GM12878 (cell line): ENCODE data around the gene METRNL. TPM values are rescaled to one million over a fixed set of nuclear protein-coding genes. Genes with fewer than 3 reads are reported as not detected.

ENCODE experiments used
- ATAC-seq: fragments of 200-7000 bp; cut with Tn5 transposase; 3 replicates; pipeline ENCODE4 v1.9.1; 2020; ENCODE audit warnings: mild to moderate bottlenecking, moderate library complexity
- BruUV-seq: library from RNA; stranded (reverse); fragments of 400-500 nt; replicated peaks from 2 replicates; lab custom pipeline; 2021; lab: Mats Ljungman, UMichigan
- CTCF ChIA-PET: fragments of 300-600 bp; sonication (Branson Sonifier 250); formaldehyde crosslinking; extraction: SDS; loops from one replicate; lab custom pipeline; 2021; ENCODE audit warnings: inconsistent platforms; lab: Yijun Ruan, JAX
- POLR2A ChIA-PET: fragments of 350-600 bp; formaldehyde crosslinking; extraction: SDS; loops from one replicate; lab custom pipeline; 2021; ENCODE audit warnings: inconsistent platforms; lab: Charles Lee
- RAD21 ChIA-PET: fragments of 300-600 bp; sonication (Branson Sonifier 250); formaldehyde crosslinking; loops from one replicate; lab custom pipeline; 2023; ENCODE audit warnings: antibody characterized with exemption; ENCODE audit not compliant: unreplicated experiment; lab: Charles Lee
- SMC1A ChIA-PET: fragments of 300-600 bp; sonication (Branson Sonifier 250); formaldehyde crosslinking; loops from one replicate; lab custom pipeline; 2023; ENCODE audit not compliant: unreplicated experiment, uncharacterized antibody; lab: Charles Lee
- DNase-seq: peaks from one replicate; pipeline ENCODE4 v3.0.0-alpha.2; 2011; ENCODE audit warnings: low read depth, low spot score
- FAIRE-seq: peaks from 3 replicates; lab custom pipeline; 2011; peaks lifted over from hg19 to GRCh38; lab: Jason Lieb, UNC
- H2AFZ ChIP-seq: 2 replicates; pipeline ENCODE4 v1.6.0; 2011; ENCODE audit warnings: low read depth, low read length, control low read depth; ENCODE audit not compliant: control insufficient read depth
- H3K27ac ChIP-seq: 2 replicates; pipeline ENCODE4 v1.5.1; 2011; ENCODE audit warnings: control low read depth; ENCODE audit not compliant: control insufficient read depth, insufficient read depth
- H3K27me3 ChIP-seq, 2 experiments: replicated peaks in 1 of 2; 2 replicates each; pipeline versions ENCODE4 v1.6.0 to v1.6.1; 2011; ENCODE audit warnings: low read length in 1 of 2; ENCODE audit not compliant: control insufficient read depth in 2 of 2, insufficient read depth in 2 of 2
- H3K36me3 ChIP-seq, 2 experiments: 2 replicates each; pipeline ENCODE4 v1.5.1; 2011; ENCODE audit warnings: low read length in 1 of 2; ENCODE audit not compliant: control insufficient read depth in 2 of 2, insufficient read depth in 2 of 2
- H3K4me1 ChIP-seq: 2 replicates; pipeline ENCODE4 v1.6.1; 2011; ENCODE audit warnings: mild to moderate bottlenecking, low read length, moderate library complexity, mixed read lengths; ENCODE audit not compliant: control insufficient read depth, insufficient read depth
- H3K4me2 ChIP-seq: 2 replicates; pipeline ENCODE4 v1.6.0; 2011; ENCODE audit warnings: control low read depth; ENCODE audit not compliant: control insufficient read depth, insufficient read depth
- H3K4me3 ChIP-seq: fragments of 200-600 bp; sonication (generic); 2 replicates; pipeline ENCODE4 v1.5.1; 2016
- H3K79me2 ChIP-seq: 2 replicates; pipeline ENCODE4 v1.6.0; 2011; ENCODE audit warnings: low read length; ENCODE audit not compliant: control insufficient read depth, insufficient read depth
- H3K9ac ChIP-seq: 2 replicates; pipeline ENCODE4 v1.8.0; 2011; ENCODE audit warnings: low read length, control low read depth, mixed read lengths; ENCODE audit not compliant: control insufficient read depth, insufficient read depth
- H3K9me3 ChIP-seq: replicated peaks from 3 replicates; pipeline ENCODE4 v1.5.1; 2011; ENCODE audit warnings: mild to moderate bottlenecking, low read length; ENCODE audit not compliant: control insufficient read depth, insufficient read depth
- H4K20me1 ChIP-seq: 2 replicates; pipeline ENCODE4 v1.6.0; 2011; ENCODE audit not compliant: control insufficient read depth, insufficient read depth
- ETV6 ChIP-seq, 2 experiments: fragments of 450-650 bp in 1 of 2; IDR thresholded peaks in 1 of 2; conservative IDR thresholded peaks in 1 of 2; 2 replicates each; pipeline ENCODE4 v1.6.1; 2014; ENCODE audit warnings: antibody characterized with exemption in 1 of 2, borderline replicate concordance in 1 of 2, low read depth in 1 of 2, mild to moderate bottlenecking in 1 of 2, moderate library complexity in 1 of 2
- HCFC1 ChIP-seq: fragments of 150-350 bp; IDR thresholded peaks from 2 replicates; pipeline ENCODE4 v1.6.1; 2014; ENCODE audit warnings: low read length
- JUND ChIP-seq: IDR thresholded peaks from 2 replicates; pipeline ENCODE4 v1.6.1; 2012; ENCODE audit warnings: low read depth, mild to moderate bottlenecking, low read length, improper control_type of control experiment, moderate library complexity
- PML ChIP-seq: IDR thresholded peaks from 2 replicates; pipeline ENCODE4 v1.6.1; 2012; ENCODE audit warnings: low read length, inconsistent platforms
- TAF1 ChIP-seq: IDR thresholded peaks from 2 replicates; pipeline ENCODE4 v1.6.1; 2011; ENCODE audit warnings: mild to moderate bottlenecking, low read depth, low read length, borderline replicate concordance
- TBL1XR1 ChIP-seq: IDR thresholded peaks from 2 replicates; pipeline ENCODE4 v1.6.1; 2012; ENCODE audit warnings: low read depth, low read length, improper control_type of control experiment
- WGBS: methylation state at CpG from one replicate; pipeline ENCODE4 v1.1.6; 2016; ENCODE audit warnings: low lambda C conversion rate; ENCODE audit not compliant: insufficient replicate concordance, insufficient coverage; ENCODE audit errors: missing lambda C conversion rate; 5-methylcytosine and 5-hydroxymethylcytosine counted together
- in situ Hi-C: fragments of 300-500 bp; cut with MboI; formaldehyde crosslinking; loops from 9 replicates; pipeline ENCODE4 v1.14.3; 2018; ENCODE audit warnings: mixed read lengths
- intact Hi-C: fragments of 100-400 bp; cut with micrococcal nuclease; formaldehyde crosslinking; loops from one replicate; pipeline ENCODE4 v1.14.2; 2022; ENCODE audit not compliant: unreplicated experiment
- polyA plus RNA-seq, 11 experiments: library from polyadenylated mRNA; depleted of rRNA in 4 of 11; unstranded in 6 of 11; stranded (reverse) in 5 of 11; fragments of >200 nt; fragmentation: Nextera tagmentation in 4 of 11; fragmentation: Illumina TruSeq in 1 of 11; extraction: Ambion mirVana in 4 of 11; extraction: Trizol in 1 of 11; gene quantifications; 1 replicate in 1 of 11; 2 replicates in 10 of 11; pipeline versions ENCODE4 v1.2.1 to v1.2.3, GENCODE V29; 2011 to 2016; ENCODE audit warnings: inconsistent platforms in 2 of 11, missing spikeins in 2 of 11, low read depth in 1 of 11
- total RNA-seq, 4 experiments: library from RNA; depleted of rRNA in 3 of 4; stranded (reverse); fragments of >200 nt in 3 of 4; fragmentation: Illumina TruSeq in 1 of 4; extraction: Trizol in 1 of 4; gene quantifications; 2 replicates each; pipeline versions ENCODE4 v1.2.1 to v1.2.3, GENCODE V29; 2013 to 2021

The METRNL gene
- total and polyA plus RNA-seq, 10 of the 15 experiments (the other 5 are each of a cell fraction or from before 2014, with no cell fraction given) = 0.05 to 3.7 (median 0.48) TPM; not detected in 2

DNA sequence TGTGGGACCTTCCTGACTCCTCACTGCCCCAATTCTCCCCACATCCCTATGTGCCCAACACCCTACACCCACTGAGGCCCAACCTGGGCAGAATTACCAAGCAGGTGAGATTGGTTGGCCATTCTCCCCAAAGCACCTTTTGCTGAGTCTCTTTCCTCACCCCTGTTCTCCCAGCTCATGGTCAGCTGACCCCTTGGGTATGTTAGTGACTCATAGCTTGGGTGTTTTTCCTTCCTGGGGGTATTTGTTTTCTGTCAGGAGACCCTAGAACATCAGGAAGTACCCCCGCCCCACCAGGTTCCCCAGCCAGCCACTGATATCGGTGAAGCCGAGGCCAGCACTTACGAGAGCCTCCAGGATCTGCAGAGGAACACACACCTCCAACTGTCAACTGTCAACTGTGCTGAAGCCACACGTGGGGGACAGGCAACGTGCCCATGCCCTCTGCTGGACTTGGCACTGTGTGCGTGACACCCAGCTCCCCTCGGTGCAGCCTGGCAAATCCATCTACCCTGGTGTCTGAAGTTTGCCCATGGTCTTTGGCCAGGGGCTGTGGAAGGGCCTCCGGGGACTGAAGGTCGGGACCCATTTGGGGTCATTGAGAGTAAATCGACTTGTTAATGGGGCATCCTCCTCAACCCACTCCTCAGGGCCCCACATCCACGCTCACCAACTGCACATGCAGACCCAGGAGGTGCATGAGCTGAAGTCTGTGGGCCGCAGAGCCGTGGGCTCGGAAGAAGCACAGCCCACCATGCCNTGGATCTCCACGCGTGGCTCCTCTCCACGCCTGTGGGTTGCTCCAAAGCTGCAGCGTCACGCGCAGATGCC lies 53.1 kb downstream of the METRNL start:
- intact Hi-C loops = no loop called here
- DNase-seq = no peak
- Histone ChIP-seq H3K36me3 (no peaks in the 10 kb centered on the region), H3K27ac (no peak overlapping the region), H3K79me2 (no peaks in the 10 kb centered on the region), H3K4me1 (no peaks in the 10 kb centered on the region), H3K4me3 (no peak overlapping the region), H2AFZ (no peak overlapping the region), H3K9me3 (no peaks in the 10 kb centered on the region), H4K20me1 (no peaks in the 10 kb centered on the region), H3K4me2 (no peak overlapping the region), H3K27me3 (0 out of 4 replicates have a peak, but pooled peaks cover 0 to under 1% of the 10 kb centered on the region in 2 experiments), H3K9ac (no peak overlapping the region)
- CTCF ChIA-PET = no interaction called here
- in situ Hi-C loops = no loop called here
- RAD21 ChIA-PET = no interaction called here
- WGBS = 40% methylated on average over 21 of the region's 21 CpGs
- SMC1A ChIA-PET = interaction anchor here (1.0 kb wide), 1 partner anchor 10 kb away, joined by 3 read pairs; no protein-coding TSS in a partner anchor
- no peak for FAIRE-seq
- TF ChIP-seq HCFC1 (no peak), JUND (no peak), TBL1XR1 (no peak), TAF1 (no peak), PML (no peak), ETV6 (conservative IDR thresholded peaks at IDR 0.05 in 1 of 2, IDR thresholded peaks at IDR 0.05 in 1 of 2; ENCODE audit: borderline replicate concordance in 1 of 2, low read depth in 1 of 2) (no peak)
- ATAC-seq = no peak
- POLR2A ChIA-PET = no interaction called here
- BruUV-seq = no TSS peak
